Testis (tissue), 2 donors: ENCODE results near the gene GALR2.

Experiments
- CTCF ChIP-seq, 3 experiments: fragments of 450-650 bp in 2 of 3; fragments of 200-600 bp in 1 of 3; sonication (generic) in 1 of 3; IDR thresholded peaks; one replicate each; pipeline ENCODE4 v1.5.1; 2016 to 2019; ENCODE audit warnings: antibody characterized with exemption in 3 of 3, mild to moderate bottlenecking in 2 of 3, moderate library complexity in 1 of 3
- POLR2A ChIP-seq: fragments of 450-650 bp; IDR thresholded peaks from one replicate; pipeline ENCODE4 v1.6.1; 2017; ENCODE audit warnings: antibody characterized with exemption, mild to moderate bottlenecking, moderate library complexity

- TF ChIP-seq POLR2A, result no peak
- no peak for TF ChIP-seq CTCF (IDR thresholded peaks at IDR 0.05)
Observed at GRCh38 chr17:76048025-76048605, 26.5 kb upstream of the GALR2 start.
